Raji (cell line): ENCODE results near the gene GBGT1.

Source experiments
- POLR2A ChIP-seq: IDR thresholded peaks from 2 replicates; pipeline ENCODE4 v1.6.1; 2011; ENCODE audit warnings: low read depth, low read length, control low read depth; ENCODE audit not compliant: insufficient read depth

The GBGT1 gene

DNA sequence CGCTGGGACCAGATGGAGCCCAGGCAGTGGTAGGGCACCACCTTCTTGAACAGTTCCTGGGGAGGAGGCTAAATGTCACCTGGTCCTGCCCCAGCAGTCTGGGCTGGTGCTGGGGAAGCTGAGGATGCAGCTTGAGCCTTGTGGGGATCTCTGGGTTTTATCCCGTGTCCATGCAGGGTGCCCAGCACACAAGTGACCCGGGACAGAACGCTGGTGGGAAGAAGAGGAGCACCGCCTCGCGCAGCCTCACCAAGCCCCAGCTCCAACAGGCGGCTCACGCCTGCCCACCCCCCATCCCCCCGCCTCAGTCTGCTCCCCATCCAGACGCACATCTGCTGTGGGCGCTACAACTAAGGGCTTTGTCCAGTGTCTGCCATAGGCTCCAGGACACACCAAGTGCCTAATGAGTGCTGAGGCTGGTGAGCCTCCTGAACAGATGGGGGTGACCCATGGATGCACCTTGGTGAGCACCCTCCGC, 56.4 kb downstream of the GBGT1 start:
- no peak for TF ChIP-seq POLR2A

GRCh38 chr9:133106511-133107244, 57.0 kb downstream of the GBGT1 start:
- TF ChIP-seq POLR2A, result no peak

- TF ChIP-seq POLR2A, result no peak
Measured at GRCh38 chr9:133105461-133105770, 58.3 kb downstream of the GBGT1 start.

DNA sequence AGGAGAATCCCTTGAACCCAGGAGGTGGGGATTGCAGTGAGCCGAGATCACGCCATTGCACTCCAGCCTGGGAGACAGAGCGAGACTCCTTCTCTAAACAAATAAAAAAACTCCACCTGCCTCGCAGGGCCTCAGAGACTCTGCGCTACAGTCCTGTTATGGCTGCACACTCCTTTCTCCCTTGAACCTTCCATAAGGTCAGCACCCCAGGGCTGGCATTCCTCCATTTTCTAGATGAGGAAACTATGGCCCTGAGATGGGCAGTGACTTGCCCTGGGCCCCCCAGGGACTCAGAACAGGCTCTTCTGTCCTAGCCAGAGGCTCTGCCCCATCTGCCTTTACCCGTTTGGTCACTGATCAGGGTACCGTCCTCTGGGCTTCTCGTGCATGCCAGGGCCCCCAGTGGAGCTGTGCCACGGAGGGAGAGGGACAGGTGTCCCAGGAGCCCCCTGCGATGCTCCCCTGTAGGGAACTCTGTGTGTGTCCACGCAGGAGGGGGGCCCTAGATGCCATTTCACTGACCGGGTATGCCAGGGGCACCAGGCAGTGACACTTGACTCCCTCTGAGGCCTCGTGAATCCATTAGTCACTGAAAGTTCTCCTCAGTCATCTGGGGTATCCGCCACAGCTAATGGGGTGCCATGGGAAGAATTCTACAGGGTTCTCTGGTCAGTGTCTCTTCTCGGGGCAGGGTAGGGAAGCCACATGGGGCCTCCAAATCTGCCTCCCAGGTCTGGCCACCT, 58.8 kb downstream of the GBGT1 start:
- no peak for TF ChIP-seq POLR2A

GRCh38 chr9:133103987-133104505, 59.7 kb downstream of the GBGT1 start:
- TF ChIP-seq POLR2A, result no peak

GRCh38 chr9:133103183-133103986, 60.3 kb downstream of the GBGT1 start:
- TF ChIP-seq POLR2A, result no peak
